Measurements from ENCODE around the gene ZNF282. TPM values are rescaled to one million over a fixed set of nuclear protein-coding genes. Genes with fewer than 3 reads are reported as not detected.

Gene ZNF282
- total and polyA plus RNA-seq, 11 donors, result 6.6 to 21.4 (median 12.7) TPM

- Histone ChIP-seq H3K4me3 (no peak overlapping the region), H3K27me3 (no peaks in the 10 kb centered on the region), H3K36me3 (peaks cover 0 to 25% (median 18%) of the 10 kb centered on the region in 9 donors), H3K4me1 (peaks cover 0 to 28% (median 13%) of the 10 kb centered on the region in 12 donors), H3K27ac (no peak overlapping the region), H3K9me3 (no peaks in the 10 kb centered on the region)
- no peak for DNase-seq
- ATAC-seq, result no peak
- 67 to 90% (median 70%) methylated on average over 4 of the region's 4 CpGs for WGBS, 4 donors
- intact Hi-C loops (cut with DNase I), result no loop called here
- TF ChIP-seq CTCF (IDR thresholded peaks at IDR 0.05) (no peak), POLR2A (IDR thresholded peaks at IDR 0.05) (no peak)
These were observed 44.4 kb upstream of the ZNF282 start for GRCh38 chr7:149150981-149151380.

DNA sequence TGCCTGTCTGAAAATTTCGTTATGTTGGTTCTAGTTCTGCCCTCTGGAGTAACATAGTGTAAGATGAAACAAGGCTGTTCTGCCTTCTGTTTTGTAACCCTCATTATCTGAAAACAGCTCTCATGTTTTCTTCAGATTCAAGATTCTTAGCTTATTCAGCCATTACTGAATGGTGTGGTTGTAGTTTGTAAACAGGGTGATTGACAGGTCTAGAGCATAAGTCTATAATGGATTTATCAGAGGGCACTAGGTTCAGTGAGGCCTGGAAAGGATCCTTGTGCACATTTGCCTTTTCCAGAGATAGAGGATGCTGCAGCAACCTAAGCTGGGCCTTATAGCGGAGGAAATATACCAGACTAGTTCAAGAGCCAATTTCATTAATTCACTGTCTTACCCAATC lies 42.0 kb upstream of the ZNF282 start:
- ATAC-seq, result no peak
- WGBS, 4 donors, result 88 to 98% (median 96%) methylated on average over 2 of the region's 2 CpGs
- DNase-seq, result no peak
- Histone ChIP-seq H3K36me3 (peaks cover 0 to 49% (median 36%) of the 10 kb centered on the region in 9 donors), H3K27ac (no peak overlapping the region), H3K27me3 (no peaks in the 10 kb centered on the region), H3K4me1 (peaks cover 0 to 21% (median 10%) of the 10 kb centered on the region in 12 donors), H3K4me3 (no peak overlapping the region), H3K9me3 (no peaks in the 10 kb centered on the region)
- TF ChIP-seq CTCF (IDR thresholded peaks at IDR 0.05) (no peak), POLR2A (IDR thresholded peaks at IDR 0.05) (no peak)
- intact Hi-C loops (cut with DNase I), result no loop called here

- intact Hi-C loops (cut with DNase I), result no loop called here
- no peak for TF ChIP-seq CTCF (IDR thresholded peaks at IDR 0.05)
- no peak for TF ChIP-seq POLR2A (IDR thresholded peaks at IDR 0.05)
- WGBS, 4 donors, result 84 to 86% (median 85%) methylated on average over 11 of the region's 11 CpGs
- no peaks in the 10 kb centered on the region for H3K27me3 ChIP-seq
- H3K36me3 ChIP-seq, result peaks cover 0 to 52% (median 36%) of the 10 kb centered on the region in 9 donors
- H3K9me3 ChIP-seq, result no peaks in the 10 kb centered on the region
- DNase-seq, result no peak
- no peak for ATAC-seq
- H3K4me1 ChIP-seq, result peaks cover 0 to 15% (median 3%) of the 10 kb centered on the region in 12 donors
- no peak overlapping the region for H3K4me3 ChIP-seq
- H3K27ac ChIP-seq, result no peak overlapping the region
These were observed 41.3 kb upstream of the ZNF282 start for GRCh38 chr7:149154056-149154455.

GRCh38 chr7:149156898-149157297 lies 38.4 kb upstream of the ZNF282 start:
- peaks cover 0 to 64% (median 43%) of the 10 kb centered on the region in 9 donors for H3K36me3 ChIP-seq
- no peak overlapping the region for H3K27ac ChIP-seq
- DNase-seq (no peak), ATAC-seq (no peak)
- TF ChIP-seq CTCF (IDR thresholded peaks at IDR 0.05) (no peak), POLR2A (IDR thresholded peaks at IDR 0.05) (no peak)
- intact Hi-C loops (cut with DNase I), result no loop called here
- no peaks in the 10 kb centered on the region for H3K27me3 ChIP-seq
- peaks cover 0 to 4% (median 0%) of the 10 kb centered on the region in 12 donors for H3K4me1 ChIP-seq
- 95 to 98% (median 96%) methylated on average over 6 of the region's 6 CpGs for WGBS, 4 donors
- no peaks in the 10 kb centered on the region for H3K9me3 ChIP-seq
- no peak overlapping the region for H3K4me3 ChIP-seq
